WTC11 (cell line): ENCODE data around the gene OR51F2. TPM values are rescaled to one million over a fixed set of nuclear protein-coding genes. Genes with fewer than 3 reads are reported as not detected.

Source experiments
- ATAC-seq: fragments of 200-7000 bp; cut with Tn5 transposase; 2 replicates; pipeline ENCODE4 v1.10.0; 2021; ENCODE audit warnings: mild to moderate bottlenecking, moderate library complexity
- CTCF ChIA-PET: fragments of 300-600 bp; sonication (Branson Sonifier 250); formaldehyde crosslinking; loops from one replicate; lab custom pipeline; 2021; ENCODE audit warnings: antibody characterized with exemption; lab: Charles Lee
- POLR2A ChIA-PET: fragments of 350-600 bp; sonication (Branson Sonifier 250); formaldehyde crosslinking; loops from one replicate; lab custom pipeline; 2021; ENCODE audit warnings: antibody characterized with exemption; lab: Charles Lee
- DNase-seq: peaks from one replicate; pipeline ENCODE4 v3.0.0; 2021; ENCODE audit warnings: low spot score
- H3K27ac Mint-ChIP-seq: 2 replicates; pipeline ENCODE4 v1.8.0; 2021; ENCODE audit warnings: mixed read lengths
- H3K27me3 Mint-ChIP-seq: 2 replicates; pipeline ENCODE4 v1.8.0; 2021; ENCODE audit warnings: low read depth, mild to moderate bottlenecking, moderate library complexity, mixed read lengths
- H3K36me3 Mint-ChIP-seq: 2 replicates; pipeline ENCODE4 v1.8.0; 2021; ENCODE audit warnings: mixed read lengths
- H3K4me1 Mint-ChIP-seq: 2 replicates; pipeline ENCODE4 v1.8.0; 2022; ENCODE audit warnings: mixed read lengths
- H3K4me3 Mint-ChIP-seq: 2 replicates; pipeline ENCODE4 v1.8.0; 2021; ENCODE audit warnings: mild to moderate bottlenecking, moderate library complexity, mixed read lengths
- H3K9me3 Mint-ChIP-seq: 2 replicates; pipeline ENCODE4 v1.8.0; 2021; ENCODE audit warnings: mixed read lengths
- ETV6 ChIP-seq: sonication (generic); formaldehyde crosslinking; IDR thresholded peaks from 2 replicates; pipeline ENCODE4 v1.8.1; 2022; ENCODE audit warnings: mild to moderate bottlenecking, missing genetic modification reagents
- FOXK1 ChIP-seq: sonication (generic); formaldehyde crosslinking; IDR thresholded peaks from 2 replicates; pipeline ENCODE4 v1.8.0; 2022; ENCODE audit warnings: mild to moderate bottlenecking, moderate library complexity, missing genetic modification reagents
- FOXP1 ChIP-seq: sonication (generic); formaldehyde crosslinking; IDR thresholded peaks from 2 replicates; pipeline ENCODE4 v1.8.0; 2022; ENCODE audit warnings: missing genetic modification reagents, mild to moderate bottlenecking, moderate library complexity, borderline replicate concordance
- IRF2 ChIP-seq: sonication (generic); formaldehyde crosslinking; IDR thresholded peaks from 2 replicates; pipeline ENCODE4 v1.8.0; 2022; ENCODE audit warnings: low read depth, missing genetic modification reagents, borderline replicate concordance
- MXD4 ChIP-seq: fragments of 250-450 bp; sonication (Bioruptor Pico); IDR thresholded peaks from 2 replicates; pipeline ENCODE4 v1.8.0; 2021; ENCODE audit warnings: mild to moderate bottlenecking, moderate library complexity, borderline replicate concordance
- NR3C1 ChIP-seq: sonication (generic); formaldehyde crosslinking; conservative IDR thresholded peaks from 2 replicates; pipeline ENCODE4 v1.8.1; 2023; ENCODE audit warnings: low read depth, mild to moderate bottlenecking, missing genetic modification reagents
- RORB ChIP-seq: fragments of 250-450 bp; sonication (Bioruptor Pico); IDR thresholded peaks from 2 replicates; pipeline ENCODE4 v1.9.0; 2021; ENCODE audit warnings: mild to moderate bottlenecking
- ZNF317 ChIP-seq: sonication (generic); formaldehyde crosslinking; IDR thresholded peaks from 2 replicates; pipeline ENCODE4 v1.8.1; 2023; ENCODE audit warnings: low read depth, mild to moderate bottlenecking, moderate library complexity, missing genetic modification reagents, borderline replicate concordance
- total RNA-seq: library from RNA; stranded (reverse); gene quantifications from 3 replicates; pipeline ENCODE4 v1.2.3, GENCODE V29; 2021
- TF ChIP-seq, protein P1 (sequence below): fragments of 250-450 bp; sonication (Bioruptor Pico); IDR thresholded peaks from 2 replicates; pipeline ENCODE4 v1.9.0; 2021; ENCODE audit warnings: mild to moderate bottlenecking
- TF ChIP-seq, protein P2 (sequence below): sonication (generic); formaldehyde crosslinking; IDR thresholded peaks from 2 replicates; pipeline ENCODE4 v1.8.1; 2023; ENCODE audit warnings: mild to moderate bottlenecking, missing genetic modification reagents, moderate library complexity
- TF ChIP-seq, protein P3 (sequence below): fragments of 250-450 bp; sonication (Bioruptor Pico); IDR thresholded peaks from 2 replicates; pipeline ENCODE4 v1.8.0; 2021; ENCODE audit warnings: mild to moderate bottlenecking
- TF ChIP-seq, protein P4 (sequence below): sonication (generic); formaldehyde crosslinking; IDR thresholded peaks from 2 replicates; pipeline ENCODE4 v1.8.0; 2022; ENCODE audit warnings: mild to moderate bottlenecking, missing genetic modification reagents
- TF ChIP-seq, protein P5 (sequence below): sonication (generic); formaldehyde crosslinking; IDR thresholded peaks from 2 replicates; pipeline ENCODE4 v1.8.1; 2023; ENCODE audit warnings: mild to moderate bottlenecking, missing genetic modification reagents
- TF ChIP-seq, protein P6 (sequence below): sonication (generic); formaldehyde crosslinking; IDR thresholded peaks from 2 replicates; pipeline ENCODE4 v1.8.1; 2022; ENCODE audit warnings: mild to moderate bottlenecking, missing genetic modification reagents, moderate library complexity, borderline replicate concordance
- TF ChIP-seq, protein P7 (sequence below): fragments of 250-450 bp; sonication (Bioruptor Pico); IDR thresholded peaks from 2 replicates; pipeline ENCODE4 v1.9.0; 2021; ENCODE audit warnings: mild to moderate bottlenecking

OR51F2 gene
- total RNA-seq, 1 experiment from 2014 or later: not detected

DNA sequence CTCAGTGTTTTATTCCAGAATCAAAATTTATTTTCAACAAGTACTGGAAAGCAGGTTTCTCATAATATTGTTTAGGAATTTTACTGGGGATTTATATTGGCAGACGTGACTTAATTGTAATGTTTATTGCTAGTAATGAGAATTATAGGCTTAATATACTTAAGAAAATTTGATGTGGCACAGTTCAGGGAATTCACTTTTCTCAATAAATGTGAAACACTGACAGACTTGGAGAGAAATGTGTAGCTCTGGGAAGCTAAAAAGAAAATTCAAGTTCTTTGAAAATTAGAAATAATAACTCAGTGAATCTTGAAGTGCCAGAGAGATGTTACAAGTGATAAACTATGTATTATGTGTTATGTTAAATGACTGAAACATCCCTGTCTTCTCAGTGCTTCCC lies at the start of gene OR51F2 (continued):
- TF ChIP-seq MXD4 (CRISPR knock-in tag): no peak
- TF ChIP-seq, protein P1, sequence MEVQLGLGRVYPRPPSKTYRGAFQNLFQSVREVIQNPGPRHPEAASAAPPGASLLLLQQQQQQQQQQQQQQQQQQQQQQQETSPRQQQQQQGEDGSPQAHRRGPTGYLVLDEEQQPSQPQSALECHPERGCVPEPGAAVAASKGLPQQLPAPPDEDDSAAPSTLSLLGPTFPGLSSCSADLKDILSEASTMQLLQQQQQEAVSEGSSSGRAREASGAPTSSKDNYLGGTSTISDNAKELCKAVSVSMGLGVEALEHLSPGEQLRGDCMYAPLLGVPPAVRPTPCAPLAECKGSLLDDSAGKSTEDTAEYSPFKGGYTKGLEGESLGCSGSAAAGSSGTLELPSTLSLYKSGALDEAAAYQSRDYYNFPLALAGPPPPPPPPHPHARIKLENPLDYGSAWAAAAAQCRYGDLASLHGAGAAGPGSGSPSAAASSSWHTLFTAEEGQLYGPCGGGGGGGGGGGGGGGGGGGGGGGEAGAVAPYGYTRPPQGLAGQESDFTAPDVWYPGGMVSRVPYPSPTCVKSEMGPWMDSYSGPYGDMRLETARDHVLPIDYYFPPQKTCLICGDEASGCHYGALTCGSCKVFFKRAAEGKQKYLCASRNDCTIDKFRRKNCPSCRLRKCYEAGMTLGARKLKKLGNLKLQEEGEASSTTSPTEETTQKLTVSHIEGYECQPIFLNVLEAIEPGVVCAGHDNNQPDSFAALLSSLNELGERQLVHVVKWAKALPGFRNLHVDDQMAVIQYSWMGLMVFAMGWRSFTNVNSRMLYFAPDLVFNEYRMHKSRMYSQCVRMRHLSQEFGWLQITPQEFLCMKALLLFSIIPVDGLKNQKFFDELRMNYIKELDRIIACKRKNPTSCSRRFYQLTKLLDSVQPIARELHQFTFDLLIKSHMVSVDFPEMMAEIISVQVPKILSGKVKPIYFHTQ (CRISPR knock-in tag): no peak
- no peak for TF ChIP-seq NR3C1 (CRISPR knock-in tag)

DNA sequence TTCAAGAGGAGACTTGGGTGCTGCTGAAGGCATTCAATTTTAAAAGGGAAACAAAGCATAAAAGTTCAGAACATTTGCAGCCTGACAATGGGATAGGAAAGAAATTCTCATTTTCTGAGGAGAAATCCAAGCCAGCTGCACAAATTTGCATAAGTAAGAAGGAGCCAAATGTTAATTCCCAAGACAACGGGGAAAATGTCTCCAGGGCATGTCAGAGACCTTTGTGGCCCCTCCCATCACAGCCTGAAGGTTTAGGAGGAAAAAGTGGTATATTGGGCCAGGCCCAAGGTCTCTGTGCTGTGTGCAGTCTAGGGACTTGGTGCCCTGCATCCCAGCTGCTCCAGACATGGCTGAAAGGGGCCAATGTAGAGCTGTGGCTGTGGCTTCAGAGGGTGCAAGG lies 38.7 kb upstream of the OR51F2 start:
- POLR2A ChIA-PET: no interaction called here
- Mint-ChIP-seq H3K27me3 (peaks cover 3% of the 10 kb centered on the region; the same call in 1 of the 2 replicates), H3K4me3 (no peak overlapping the region), H3K9me3 (peaks cover 30% of the 10 kb centered on the region), H3K4me1 (peaks cover 12% of the 10 kb centered on the region), H3K27ac (no peak overlapping the region), H3K36me3 (peaks cover 26% of the 10 kb centered on the region)
- CTCF ChIA-PET: interaction anchor here (1.5 kb wide), 1 partner anchor 146 kb away, joined by 3 read pairs; no protein-coding TSS in a partner anchor
- DNase-seq (no peak), ATAC-seq (no peak)
- TF ChIP-seq, protein P2, sequence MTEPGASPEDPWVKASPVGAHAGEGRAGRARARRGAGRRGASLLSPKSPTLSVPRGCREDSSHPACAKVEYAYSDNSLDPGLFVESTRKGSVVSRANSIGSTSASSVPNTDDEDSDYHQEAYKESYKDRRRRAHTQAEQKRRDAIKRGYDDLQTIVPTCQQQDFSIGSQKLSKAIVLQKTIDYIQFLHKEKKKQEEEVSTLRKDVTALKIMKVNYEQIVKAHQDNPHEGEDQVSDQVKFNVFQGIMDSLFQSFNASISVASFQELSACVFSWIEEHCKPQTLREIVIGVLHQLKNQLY (CRISPR knock-in tag): no peak
- no peak for TF ChIP-seq RORB (CRISPR knock-in tag)
- TF ChIP-seq, protein P3, sequence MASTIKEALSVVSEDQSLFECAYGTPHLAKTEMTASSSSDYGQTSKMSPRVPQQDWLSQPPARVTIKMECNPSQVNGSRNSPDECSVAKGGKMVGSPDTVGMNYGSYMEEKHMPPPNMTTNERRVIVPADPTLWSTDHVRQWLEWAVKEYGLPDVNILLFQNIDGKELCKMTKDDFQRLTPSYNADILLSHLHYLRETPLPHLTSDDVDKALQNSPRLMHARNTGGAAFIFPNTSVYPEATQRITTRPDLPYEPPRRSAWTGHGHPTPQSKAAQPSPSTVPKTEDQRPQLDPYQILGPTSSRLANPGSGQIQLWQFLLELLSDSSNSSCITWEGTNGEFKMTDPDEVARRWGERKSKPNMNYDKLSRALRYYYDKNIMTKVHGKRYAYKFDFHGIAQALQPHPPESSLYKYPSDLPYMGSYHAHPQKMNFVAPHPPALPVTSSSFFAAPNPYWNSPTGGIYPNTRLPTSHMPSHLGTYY (CRISPR knock-in tag): no peak
- TF ChIP-seq IRF2 (CRISPR knock-in tag): no peak
- TF ChIP-seq, protein P4, sequence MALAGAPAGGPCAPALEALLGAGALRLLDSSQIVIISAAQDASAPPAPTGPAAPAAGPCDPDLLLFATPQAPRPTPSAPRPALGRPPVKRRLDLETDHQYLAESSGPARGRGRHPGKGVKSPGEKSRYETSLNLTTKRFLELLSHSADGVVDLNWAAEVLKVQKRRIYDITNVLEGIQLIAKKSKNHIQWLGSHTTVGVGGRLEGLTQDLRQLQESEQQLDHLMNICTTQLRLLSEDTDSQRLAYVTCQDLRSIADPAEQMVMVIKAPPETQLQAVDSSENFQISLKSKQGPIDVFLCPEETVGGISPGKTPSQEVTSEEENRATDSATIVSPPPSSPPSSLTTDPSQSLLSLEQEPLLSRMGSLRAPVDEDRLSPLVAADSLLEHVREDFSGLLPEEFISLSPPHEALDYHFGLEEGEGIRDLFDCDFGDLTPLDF (CRISPR knock-in tag): no peak
- TF ChIP-seq MXD4 (CRISPR knock-in tag): no peak
- no peak for TF ChIP-seq FOXP1 (CRISPR knock-in tag)
- TF ChIP-seq, protein P5, sequence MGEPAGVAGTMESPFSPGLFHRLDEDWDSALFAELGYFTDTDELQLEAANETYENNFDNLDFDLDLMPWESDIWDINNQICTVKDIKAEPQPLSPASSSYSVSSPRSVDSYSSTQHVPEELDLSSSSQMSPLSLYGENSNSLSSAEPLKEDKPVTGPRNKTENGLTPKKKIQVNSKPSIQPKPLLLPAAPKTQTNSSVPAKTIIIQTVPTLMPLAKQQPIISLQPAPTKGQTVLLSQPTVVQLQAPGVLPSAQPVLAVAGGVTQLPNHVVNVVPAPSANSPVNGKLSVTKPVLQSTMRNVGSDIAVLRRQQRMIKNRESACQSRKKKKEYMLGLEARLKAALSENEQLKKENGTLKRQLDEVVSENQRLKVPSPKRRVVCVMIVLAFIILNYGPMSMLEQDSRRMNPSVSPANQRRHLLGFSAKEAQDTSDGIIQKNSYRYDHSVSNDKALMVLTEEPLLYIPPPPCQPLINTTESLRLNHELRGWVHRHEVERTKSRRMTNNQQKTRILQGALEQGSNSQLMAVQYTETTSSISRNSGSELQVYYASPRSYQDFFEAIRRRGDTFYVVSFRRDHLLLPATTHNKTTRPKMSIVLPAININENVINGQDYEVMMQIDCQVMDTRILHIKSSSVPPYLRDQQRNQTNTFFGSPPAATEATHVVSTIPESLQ: no peak
- TF ChIP-seq ZNF317 (CRISPR knock-in tag): no peak
- TF ChIP-seq, protein P6, sequence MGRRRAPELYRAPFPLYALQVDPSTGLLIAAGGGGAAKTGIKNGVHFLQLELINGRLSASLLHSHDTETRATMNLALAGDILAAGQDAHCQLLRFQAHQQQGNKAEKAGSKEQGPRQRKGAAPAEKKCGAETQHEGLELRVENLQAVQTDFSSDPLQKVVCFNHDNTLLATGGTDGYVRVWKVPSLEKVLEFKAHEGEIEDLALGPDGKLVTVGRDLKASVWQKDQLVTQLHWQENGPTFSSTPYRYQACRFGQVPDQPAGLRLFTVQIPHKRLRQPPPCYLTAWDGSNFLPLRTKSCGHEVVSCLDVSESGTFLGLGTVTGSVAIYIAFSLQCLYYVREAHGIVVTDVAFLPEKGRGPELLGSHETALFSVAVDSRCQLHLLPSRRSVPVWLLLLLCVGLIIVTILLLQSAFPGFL (CRISPR knock-in tag): no peak
- TF ChIP-seq, protein P7, sequence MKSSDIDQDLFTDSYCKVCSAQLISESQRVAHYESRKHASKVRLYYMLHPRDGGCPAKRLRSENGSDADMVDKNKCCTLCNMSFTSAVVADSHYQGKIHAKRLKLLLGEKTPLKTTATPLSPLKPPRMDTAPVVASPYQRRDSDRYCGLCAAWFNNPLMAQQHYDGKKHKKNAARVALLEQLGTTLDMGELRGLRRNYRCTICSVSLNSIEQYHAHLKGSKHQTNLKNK (CRISPR knock-in tag): no peak
- TF ChIP-seq FOXK1 (CRISPR knock-in tag): no peak
- TF ChIP-seq ETV6: no peak
